NCI-H748 (cell line): ENCODE results near the gene PDE4B.
"Not testable (repeated sequence)": the region's sequence is repeated elsewhere in the genome, so short reads cannot be mapped to it uniquely, and the experiment has no call there.

Experiments used
- DNase-seq: peaks from one replicate; lab custom pipeline; 2025; ENCODE audit not compliant: unreplicated experiment; lab: John Stamatoyannopoulos, UW

The PDE4B gene

DNA sequence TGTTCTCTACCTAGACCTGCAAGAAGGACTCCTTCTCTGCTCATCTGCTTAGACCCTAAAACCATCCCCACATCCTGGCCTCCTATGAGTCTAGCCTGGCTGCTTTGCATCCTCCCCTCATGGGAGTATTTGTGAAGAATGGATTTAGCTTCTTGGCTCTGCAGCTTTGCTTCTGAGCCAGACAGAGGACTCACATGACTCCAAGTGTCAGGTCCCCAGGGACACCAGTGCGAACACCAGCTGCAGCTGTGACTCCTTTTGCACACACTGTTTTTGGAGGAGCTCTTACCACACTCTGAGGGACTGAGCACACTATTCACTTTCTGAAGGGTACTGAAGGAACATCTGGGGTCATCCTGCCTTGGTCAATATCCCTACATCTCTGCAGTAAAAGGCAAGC is 609.5 kb downstream of the PDE4B start:
- DNase-seq: no peak

DNA sequence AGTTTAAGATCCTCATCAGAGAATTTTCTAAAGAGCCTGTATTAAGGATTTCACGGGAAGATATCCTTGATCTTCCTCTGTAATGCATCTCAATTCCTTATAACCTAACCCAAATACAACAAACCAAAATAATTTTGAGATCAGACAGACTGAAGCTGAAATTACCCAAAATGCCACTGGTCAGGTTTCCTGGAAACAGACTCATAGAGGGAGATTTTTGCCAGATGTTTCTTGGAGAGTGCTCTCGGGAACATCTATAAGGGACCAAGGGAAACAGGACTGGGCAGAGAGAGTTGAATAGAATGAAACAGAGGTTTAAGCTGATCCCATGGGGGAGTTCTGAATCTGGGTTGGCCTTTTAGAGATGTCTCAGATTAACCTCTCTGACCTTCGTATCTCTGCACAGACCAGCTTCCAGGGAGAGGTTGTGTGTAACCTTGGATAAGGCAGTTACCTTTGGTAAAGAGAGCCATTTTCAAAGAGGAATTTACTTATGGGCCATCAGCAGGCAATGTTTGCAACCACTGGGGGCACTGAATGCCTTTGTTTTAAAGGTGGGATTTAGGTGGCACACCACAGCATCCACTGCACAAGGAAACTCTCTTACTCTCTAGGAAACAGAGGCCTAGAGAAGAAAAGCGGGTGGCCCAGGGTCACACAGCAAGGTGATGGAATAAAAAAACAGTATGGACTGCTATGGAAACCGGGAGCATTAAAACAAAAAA is 610.5 kb downstream of the PDE4B start:
- no peak for DNase-seq

DNA sequence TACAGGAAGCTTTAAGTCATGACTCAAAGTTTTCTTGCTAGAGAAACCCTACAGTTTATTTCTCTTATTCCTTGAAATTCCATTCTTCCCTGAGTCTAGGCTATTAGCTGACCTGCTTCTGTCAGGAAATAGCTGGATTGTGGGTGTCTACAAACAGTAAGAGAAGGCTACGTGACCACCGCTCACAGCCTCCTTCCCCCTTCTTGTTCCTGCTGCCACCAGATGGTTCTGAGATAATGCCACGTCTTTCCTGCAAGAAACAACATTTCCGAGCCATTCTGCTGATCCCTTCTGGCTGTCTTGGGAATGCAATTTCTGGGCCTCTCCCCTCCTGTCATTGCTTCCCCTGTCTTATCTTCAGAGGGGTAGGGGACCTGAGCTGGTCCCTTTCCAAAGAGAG is 612.4 kb downstream of the PDE4B start:
- no peak for DNase-seq

DNA sequence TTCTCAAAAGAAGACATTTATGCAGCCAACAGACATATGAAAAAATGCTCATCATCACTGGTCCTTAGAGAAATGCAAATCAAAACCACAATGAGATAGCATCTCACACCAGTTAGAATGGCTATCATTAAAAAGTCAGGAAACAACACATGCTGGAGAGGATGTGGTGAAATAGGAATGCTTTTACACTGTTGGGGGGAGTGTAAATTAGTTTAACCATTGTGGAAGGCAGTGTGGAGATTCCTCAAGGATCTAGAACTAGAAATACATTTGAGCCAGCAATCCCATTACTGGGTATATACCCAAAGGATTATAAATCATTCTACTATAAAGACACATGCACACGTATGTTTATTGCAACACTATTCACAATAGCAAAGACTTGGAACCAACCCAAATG is 618.8 kb downstream of the PDE4B start:
- DNase-seq: not testable (repeated sequence)

DNA sequence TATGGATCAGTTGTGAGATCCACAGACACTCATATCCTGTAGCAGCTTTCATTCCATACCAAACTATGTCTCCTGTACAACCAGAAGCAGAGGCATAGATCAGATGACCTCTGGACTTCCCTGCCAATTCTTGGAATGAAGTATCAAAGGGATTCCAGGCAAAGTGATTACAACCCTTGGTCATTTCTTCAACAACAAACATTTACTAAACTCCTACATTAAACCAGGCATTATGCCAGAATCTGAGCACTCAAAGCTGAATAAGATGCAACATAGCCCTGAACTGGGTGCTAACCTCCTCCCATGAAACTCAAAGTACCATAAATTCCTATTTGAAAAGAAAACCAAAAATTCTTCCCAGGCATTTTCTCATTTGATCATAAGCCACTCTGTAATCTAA is 620.0 kb downstream of the PDE4B start:
- DNase-seq: no peak

DNA sequence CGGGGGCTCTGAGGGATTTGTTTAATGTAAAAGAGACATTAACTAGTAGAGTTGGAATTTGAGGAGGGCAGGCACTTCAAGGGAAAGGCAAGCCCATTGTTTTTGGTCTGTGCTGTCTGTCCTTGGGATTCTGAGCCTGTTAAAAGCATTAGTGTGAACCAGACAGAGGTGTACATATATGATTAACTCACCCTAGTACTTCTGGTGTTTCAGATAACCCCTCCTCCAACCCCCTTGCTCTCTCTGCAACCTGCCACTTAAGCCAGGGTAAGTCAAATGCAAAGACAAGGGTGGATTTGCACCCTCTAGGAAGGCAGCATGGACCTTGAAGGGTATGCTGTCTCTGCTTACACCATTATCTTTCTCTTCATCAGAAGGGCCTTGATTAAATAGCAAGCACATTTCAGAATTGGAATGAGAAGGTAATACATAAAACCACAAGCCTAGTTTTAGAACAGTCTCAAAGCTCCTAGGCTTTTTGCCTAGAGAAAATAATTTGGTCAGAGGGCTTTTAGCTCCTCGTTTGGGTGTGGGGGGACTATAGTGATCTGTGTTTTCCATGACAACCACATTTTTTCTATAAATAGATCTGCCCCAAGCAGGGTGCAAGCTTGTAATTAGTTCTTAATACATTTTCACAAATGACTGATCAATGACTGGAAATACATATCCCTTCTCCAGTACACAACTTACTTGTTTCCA is 620.6 kb downstream of the PDE4B start:
- no peak for DNase-seq

DNA sequence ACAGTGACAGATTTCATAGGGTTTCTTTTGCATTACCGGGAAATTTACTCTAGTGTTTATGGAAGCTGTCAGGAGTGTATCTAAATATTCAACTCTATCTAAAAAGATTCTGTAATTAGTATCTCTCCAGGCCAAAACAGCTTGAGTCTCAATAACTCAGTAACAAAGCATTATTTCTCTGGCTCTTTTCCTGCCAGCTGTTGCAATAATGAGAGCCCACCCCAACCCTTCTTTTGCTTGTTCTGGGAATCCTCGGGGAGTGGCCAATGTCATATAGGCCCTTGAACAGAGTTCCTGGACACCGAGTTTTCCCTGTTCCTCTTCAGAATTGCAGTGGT is 621.1 kb downstream of the PDE4B start:
- no peak for DNase-seq

DNA sequence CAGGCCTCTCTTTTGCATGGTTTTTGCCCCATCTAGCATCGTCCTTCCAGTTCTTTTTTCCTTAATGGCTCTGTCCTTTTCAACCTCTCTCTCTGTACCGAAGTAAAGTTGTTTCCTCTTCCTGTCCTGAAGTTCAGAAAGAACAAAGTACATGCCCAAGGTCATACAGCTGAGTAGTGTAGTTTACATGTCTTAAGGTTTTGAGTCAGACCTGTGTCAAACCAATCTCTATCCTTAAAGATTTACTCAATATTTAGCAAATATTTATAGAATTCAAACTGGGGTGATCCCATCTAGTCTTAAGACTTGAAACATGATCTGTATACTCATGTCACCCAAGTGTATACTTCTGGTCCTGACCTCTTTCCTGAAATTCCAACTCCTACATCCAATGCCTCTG is 622.6 kb downstream of the PDE4B start:
- no peak for DNase-seq

DNA sequence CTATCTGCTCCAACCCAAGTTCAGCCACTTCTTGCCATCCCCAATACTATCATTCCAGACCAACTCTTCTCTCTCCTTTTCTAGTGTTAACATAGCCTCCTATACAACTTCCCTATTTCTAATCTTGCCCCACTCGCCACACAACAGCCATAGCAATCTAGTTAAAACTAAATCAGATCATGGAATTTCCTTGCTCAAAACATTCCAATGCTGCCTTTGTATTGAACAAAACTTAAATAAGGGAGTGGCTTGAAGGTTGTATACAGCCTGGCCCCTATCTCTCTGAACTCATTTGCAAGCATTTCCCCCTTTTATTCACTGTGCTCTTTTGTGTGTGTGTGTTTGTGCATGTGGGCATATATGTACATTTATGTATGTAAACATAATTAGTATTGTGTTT is 623.2 kb downstream of the PDE4B start:
- no peak for DNase-seq

DNA sequence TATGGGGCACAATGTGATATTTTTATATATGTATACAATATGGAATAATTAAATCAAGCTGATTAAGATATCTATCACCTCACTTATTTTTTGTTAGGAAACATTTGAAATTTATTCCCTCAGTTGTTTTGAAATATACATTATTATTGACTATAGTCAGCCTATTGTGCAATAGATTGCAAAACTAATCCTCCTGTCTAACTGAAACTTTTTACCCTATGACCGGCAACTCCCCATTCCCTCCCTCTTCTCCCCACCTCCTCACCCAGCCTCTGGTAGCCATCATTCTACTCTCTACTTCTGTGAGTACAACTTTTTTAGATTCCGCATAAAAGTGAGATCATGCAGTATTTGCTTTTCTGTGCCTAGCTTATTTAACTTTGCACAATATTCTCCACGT is 623.6 kb downstream of the PDE4B start:
- no peak for DNase-seq

DNA sequence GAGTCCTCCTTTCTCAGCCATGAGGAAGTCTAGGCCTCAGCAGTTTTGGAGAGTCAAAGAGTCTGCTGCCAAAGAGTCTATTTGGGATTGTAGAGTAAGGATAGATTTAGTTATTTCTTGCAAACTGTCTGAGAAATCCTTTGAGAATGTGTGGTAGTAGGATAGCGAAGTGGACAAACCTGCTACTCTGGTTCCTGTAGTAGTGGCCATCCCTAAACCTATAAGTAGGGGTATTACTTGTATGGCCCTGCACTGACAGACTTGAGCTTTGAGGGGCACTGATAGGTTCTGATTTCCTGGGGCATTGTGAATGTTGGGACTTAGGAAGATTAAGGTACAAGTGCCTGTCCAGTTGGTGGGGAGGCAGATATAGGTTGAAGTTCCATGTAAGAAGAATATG is 625.3 kb downstream of the PDE4B start:
- DNase-seq: no peak

DNA sequence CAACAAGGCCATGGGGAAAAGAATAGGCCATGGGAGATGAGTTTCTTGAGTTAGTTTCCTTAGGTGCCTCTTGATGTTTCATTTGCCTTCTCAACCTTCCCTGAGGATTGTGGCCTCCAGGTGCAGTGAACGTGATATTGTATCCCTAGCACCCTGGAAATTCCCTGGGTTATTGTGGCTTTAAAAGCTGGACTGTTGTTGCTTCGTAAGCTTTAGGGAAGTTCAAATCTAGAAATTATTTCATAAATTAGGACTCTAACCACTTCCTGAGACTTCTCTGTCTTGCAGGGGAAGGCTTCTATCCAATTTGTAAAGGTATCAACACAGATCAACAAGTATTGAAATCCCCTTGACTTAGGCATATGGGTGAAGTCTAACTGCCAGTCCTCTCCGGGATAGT is 627.5 kb downstream of the PDE4B start:
- DNase-seq: not testable (repeated sequence)

DNA sequence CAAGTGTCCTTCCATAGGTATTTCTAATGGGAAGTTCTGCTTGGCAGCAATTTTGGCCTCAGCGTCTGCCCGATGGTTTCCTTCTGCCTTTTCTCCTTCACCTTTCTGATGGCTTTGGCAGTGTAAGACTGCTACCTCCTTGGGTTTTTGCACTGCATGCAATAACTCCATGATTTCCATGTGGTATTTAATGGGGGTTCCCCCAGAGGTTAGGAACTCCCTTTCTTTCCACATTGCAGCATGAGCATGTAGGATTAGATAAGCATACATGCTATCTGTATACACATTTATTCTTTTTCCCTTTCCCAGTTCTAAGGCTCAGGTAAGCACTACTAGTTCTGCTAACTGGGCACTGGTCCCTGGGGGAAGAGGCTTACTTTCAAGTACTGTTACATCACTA is 628.2 kb downstream of the PDE4B start:
- not testable (repeated sequence) for DNase-seq

DNA sequence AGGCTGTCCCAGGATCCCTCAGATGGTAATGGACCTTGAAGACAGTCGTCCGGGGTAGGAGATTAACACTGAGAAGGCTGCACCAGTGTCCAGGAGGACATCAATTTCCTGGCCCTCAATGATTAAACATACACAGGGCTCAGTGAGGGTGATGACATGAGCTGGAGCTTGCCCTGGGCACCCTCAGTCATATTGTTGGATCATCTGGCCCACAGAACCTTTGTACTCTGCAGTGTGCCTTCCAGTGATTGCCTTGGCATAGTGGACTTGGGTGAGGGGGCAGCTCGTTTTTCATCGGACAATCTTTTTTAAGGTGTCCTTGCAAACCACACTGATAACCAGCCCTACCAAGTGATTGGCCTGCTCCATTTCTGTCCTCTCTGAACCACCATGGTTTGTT is 630.1 kb downstream of the PDE4B start:
- no peak for DNase-seq
